ENCODE measurements around the gene NR3C2.

The NR3C2 gene

DNA sequence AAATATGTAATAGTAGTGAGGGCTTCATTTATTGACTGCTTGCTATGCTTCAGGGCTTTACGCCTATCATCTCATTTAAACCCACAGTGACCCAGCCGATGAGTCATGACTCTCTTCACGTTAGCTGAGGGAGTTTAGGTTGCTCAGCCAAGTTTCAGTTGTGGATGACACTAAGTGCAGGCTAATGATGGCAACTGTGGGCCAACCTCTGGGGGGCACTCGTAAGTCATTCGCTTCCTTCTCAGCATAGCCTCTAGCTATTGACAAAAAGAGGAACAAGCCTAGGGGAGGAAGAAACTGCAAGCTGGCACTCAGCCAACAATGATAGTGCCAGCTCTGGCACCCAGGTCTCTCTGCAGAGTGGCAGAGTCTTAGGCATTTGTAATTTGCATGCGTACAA, 385.3 kb downstream of the NR3C2 start:
- no peak for DNase-seq (ENCODE audit: low read depth)

DNA sequence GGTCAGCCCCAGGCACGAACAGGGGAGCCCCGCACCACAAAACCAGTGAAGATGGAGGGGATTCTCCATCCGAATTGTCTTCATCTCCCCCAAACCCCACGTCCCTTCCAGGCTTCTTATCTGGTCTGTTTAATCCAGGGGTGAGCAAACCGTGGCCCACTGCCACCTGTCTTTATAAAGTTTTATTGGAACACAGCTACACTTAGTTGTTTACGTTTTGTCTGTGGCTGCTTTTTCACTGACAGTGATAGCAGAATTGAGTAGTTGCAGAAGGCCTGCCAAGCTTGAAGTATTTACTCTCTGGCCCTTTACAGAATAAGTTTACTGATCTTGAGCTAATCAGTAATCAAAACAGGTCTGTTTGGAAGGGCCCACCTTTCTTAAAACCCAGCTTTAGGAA, 386.4 kb downstream of the NR3C2 start:
- no peak for DNase-seq (ENCODE audit: low read depth)

DNA sequence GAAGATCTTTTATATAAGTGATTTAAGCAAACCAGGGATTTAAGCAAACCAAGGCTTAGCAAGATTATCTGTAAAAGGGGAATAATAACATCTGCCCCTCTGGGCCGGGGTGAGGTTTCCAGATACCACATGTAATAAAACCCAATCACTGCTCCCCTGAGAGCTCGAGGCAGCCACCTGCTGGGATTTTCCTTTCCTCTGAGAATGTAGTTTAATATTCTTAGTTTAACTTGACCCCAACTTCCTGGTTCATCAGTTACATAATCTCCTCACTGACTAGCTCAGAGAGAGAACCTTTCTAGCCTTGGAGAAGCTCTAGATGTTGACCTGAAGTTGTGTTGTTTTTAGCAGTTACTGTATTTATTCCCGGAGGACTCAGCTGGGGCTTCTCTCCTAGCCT, 387.9 kb downstream of the NR3C2 start:
- no peak for DNase-seq (ENCODE audit: low read depth)

DNA sequence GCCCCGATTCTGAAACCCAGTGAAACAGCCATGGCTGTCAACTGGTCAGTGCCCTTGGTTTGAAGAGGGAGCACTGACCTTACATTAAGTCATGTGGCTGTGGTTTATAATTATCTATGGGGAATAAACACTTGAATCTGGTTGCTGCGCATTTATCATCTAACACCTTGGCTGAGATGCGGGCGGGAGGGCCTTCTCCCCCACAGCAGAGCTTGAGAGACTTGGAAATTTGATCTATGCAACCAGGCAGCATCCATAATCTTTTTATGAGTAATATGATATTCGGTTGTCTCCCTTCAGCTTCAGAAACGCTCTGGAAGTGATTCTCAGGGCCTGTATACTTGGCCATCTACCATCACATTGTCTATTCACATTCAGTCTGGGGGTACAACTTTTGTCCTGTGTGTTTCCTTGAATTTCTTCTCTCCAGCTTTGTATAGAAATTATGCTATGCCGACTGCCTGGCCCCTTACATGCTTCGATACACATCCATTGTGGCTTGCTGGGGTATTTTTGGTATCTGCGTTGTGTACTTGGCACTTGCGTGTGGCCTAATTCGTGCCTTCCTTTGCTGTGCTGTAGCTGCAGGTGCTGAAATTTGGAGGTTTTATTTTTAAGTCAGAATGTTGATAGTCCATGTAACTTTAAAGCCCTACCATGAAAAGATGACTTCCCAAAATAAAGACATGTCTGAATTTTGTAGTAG, 388.8 kb downstream of the NR3C2 start:
- no peak for DNase-seq (ENCODE audit: low read depth)

DNA sequence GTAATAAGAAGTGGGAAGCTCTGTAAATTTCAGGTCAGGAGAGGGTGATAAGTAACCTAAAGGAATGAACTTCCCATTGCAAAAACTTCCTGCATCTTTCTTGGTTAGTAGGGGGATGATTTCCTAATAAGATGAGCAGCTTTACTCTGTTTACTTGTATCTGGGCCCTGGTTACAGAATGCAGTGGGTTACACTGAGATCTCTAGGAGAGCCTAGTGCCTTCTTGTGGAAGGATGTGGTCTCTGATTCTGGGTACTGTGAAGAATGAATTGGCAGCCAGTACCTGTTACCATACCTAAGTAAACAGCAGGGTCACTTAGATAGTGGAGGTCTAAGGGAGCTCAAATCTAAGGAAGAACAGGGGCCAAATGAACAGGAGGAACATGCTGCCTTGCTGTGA, 389.8 kb downstream of the NR3C2 start:
- DNase-seq (ENCODE audit: low read depth), result no peak

DNA sequence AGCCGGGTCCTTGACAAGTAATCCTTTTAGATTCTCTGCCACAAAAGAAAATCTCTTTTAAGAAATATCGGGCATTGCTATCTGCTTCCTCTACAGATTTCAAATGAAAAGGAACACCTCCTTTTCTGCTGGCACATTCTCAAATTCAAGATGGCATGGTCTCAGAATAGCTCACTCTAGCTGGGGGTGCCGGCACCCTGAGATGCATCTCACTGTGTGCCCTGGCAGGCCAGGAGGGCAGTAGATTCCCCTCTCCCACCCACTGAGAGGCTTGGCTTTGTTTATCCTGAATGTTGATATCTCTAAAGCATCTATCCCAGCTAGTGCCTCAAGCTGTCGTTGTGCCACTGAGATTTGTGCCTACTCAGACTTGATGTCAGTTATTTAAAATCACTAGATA, 390.8 kb downstream of the NR3C2 start:
- DNase-seq (ENCODE audit: low read depth), result no peak

DNA sequence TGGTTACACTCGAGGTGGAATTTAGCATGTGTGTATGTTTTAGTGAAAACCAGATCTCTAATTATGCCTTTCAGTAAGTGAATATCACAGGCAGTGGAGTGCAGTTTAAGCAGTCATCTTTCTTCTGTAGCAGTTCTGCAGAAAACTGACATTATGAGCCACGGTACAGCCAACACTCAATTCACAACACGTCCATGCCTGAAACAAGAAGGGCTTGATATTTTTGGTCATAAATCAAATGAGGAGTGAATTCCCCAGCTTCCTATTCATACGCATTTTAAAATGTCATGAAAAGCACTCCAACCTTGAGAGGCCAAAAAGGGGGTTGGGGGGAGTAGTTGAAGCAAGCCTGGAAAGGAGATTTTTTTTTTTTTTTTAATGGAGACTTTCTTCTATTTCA, 393.6 kb downstream of the NR3C2 start:
- DNase-seq (ENCODE audit: low read depth), result no peak

DNA sequence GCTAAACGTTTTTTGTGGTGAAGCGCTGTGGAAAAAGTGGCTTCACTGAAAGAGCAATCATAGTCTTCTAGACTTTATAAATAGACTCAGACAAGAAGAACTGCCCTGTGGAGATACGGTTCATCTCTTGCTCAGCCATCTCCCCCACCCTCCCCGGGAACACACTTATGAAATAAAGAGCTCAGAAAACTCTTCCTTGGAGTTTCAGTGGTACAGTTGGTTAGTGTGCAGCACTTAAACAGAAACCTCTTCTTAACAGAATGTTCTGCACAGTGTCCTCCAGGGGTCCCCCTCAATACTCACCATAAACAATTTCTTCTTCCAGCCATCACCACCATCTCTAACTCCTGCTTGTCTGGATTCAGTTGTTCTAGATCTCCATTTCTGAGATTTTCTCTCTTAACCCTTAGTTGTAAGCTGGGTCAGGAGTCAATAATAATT, 397.3 kb downstream of the NR3C2 start:
- DNase-seq (ENCODE audit: low read depth), result no peak

DNA sequence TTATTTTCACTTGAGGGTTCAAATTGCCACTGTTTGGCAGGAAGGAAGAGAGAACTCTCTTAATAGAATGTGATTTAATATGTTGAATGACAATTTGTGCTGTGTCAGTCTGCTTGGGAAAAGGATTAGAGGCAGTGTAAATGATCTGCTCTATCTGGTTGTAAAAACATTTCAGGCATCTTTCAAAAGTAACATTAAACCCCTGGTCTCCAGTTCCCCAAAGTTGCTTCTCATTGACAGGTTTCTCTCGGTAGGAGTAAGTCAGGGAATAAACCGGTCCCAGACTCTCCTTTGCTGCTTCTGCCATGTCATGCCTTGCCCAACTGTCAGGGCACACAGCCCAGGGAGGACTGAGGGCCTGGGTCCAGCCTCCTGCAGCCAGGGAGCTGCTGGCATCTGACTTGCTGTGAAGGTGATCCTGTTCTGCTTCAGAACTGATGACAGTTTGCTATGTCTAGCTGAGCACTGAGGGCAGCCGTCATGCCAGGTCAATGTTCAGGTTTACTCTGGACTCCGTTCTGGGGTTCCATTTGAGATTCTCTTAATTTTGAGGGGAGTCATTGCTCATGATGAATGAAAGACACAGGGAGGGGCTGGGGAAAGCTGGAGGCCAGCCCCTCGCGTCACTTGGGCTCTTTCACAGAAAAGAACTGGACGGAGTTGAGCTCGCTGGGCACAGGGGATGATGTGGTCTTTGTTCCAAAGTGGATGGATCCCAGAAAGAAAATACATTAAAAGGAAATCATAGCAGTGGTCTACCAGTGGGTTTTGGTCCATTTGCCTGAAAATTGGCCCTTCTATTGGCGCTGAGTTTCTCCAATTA, 397.9 kb downstream of the NR3C2 start:
- no peak for DNase-seq (ENCODE audit: low read depth)

DNA sequence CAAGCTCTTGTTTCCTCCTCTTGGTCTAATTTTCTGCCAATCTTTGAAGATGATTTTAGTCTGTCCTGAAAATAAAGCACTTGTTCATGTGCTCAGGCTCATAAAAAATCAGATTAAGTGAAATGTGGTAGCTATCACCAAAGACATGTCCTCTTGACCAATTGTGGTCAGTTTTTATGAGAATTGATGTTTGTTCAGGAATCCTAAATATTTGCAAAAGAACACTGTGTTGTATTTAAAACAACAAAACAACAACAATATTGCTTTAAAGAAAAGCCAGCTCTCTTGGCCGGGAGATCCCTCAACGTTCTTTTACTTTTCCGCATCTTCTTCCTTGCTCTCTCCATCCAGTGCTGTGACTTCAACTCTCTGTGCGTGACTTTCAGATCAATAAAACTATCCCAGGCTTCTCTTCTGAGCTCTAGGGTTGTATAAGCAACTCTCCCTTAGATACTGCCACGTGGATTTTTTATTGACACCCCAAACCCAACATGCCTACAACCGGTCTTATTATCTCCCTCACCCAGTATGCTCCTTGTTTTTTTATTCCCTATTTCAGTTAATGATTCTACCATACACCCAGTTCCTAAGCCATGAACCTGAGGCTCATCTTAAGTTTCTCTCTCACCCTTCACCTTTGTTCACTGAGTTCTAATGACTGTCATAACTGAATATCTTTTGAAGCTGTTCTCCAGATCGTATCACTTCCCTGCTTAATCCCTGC, 400.4 kb downstream of the NR3C2 start:
- no peak for DNase-seq (ENCODE audit: low read depth)

DNA sequence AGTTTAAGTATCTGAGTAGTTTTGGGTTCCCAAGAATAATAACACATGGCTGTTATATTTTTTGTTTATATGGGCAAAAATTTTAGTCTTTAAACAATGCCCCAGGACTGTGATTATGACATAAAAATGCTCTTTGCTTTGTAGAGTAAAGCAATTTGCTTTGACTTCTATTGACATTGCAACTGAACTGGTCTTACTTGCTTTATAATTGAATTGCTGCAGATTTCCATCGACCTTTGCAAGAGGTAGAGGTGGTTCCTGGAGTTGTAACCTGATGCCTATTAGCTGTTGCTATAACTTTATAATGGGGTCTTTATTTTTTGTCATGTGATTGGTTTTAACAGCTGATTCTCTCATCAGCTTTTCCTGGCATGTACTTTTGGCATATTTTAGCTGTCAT, 407.4 kb downstream of the NR3C2 start:
- no peak for DNase-seq (ENCODE audit: low read depth)

DNA sequence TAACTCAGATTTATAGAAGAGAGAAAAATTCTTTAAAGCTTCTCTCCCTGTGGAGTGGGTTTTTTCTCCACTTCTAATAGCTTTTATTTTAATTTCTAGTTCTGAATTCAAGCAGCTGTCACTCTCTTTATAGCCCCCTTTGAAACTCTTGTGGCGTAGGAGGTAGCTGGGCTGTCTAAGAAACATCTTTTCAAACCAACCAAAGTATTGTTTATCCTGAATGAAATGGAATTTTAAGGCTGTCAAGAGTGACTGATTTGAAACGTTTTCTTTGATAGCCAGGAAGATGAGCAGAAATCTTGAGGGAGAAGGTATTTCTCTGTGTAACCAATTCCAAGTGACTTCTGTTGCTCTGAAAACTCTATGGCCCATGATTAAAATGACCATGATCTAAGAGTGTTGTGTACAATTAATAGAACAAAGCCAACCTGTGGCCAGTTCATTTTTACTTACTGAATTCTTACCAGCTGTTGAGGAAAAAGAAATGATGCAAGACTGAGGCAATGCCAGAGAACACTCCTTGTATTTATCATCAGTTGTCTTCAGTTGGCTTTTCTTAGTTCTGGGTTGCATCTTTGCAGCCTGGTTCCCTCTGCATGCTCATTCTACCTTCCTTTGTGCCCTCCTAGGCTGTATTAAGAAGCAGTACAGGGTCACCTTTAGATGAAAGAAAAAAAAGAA, 411.9 kb downstream of the NR3C2 start:
- peak; percentile 48 for DNase-seq (ENCODE audit: low read depth)

DNA sequence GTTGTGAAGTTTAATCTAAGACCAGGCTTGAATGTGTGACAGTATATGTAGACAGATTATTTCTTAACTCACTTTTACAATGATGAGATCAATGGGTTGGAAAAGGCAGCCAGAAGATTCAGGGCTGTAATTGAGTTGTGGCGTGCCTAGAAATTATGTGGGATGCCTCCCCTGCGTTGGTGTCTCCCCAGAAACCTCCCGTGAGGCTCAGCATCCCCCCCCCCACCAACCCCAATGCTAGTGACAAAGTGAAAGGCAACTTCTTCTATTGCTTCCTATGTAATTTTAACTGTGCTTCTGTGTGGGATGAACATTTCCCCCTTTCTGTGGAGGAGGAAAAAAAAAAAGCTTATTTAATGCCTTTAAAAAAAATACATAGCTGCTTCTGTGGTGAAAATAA, 412.4 kb downstream of the NR3C2 start:
- no peak for DNase-seq (ENCODE audit: low read depth)
